ENCODE results near the gene ATP9A. TPM values are rescaled to one million over a fixed set of nuclear protein-coding genes. Genes with fewer than 3 reads are reported as not detected.

Gene ATP9A
- total and polyA plus RNA-seq, 2 of the 4 experiments (the other 2 are of a cell fraction) = 10.6 to 22.4 TPM

GRCh38 chr20:51720854-51721253, 47.3 kb downstream of the ATP9A start:
- no TSS peak for BruUV-seq (replicated peaks)
- ATAC-seq (ENCODE audit: low read depth) = no peak
- in situ Hi-C loops (cut with MboI; ENCODE audit: low sequenced_read_pairs) = no loop called here
- no peak overlapping the region for H3K4me3 ChIP-seq (ENCODE audit: insufficient read depth, low read depth, low read length)
- H3K9me3 ChIP-seq (ENCODE audit: control insufficient read depth, insufficient read depth, low read length) = no peaks in the 10 kb centered on the region
- no peak overlapping the region for H4K5ac ChIP-seq (ENCODE audit: low read depth, low read length)
- H4K91ac ChIP-seq (ENCODE audit: insufficient read depth, low read depth, low read length) = no peak overlapping the region
- no peak overlapping the region for H2BK120ac ChIP-seq (ENCODE audit: low read depth, low read length)
- H3K4me1 ChIP-seq (ENCODE audit: control insufficient read depth, insufficient read depth, low read length) = no peaks in the 10 kb centered on the region
- DNase-seq = no peak
- intact Hi-C loops (cut with micrococcal nuclease) = no loop called here
- no peak overlapping the region for H3K18ac ChIP-seq (ENCODE audit: low read depth, low read length)
- no peak overlapping the region for H2BK20ac ChIP-seq (ENCODE audit: low read depth, low read length)
- H4K20me1 ChIP-seq (ENCODE audit: insufficient read depth, low read length) = peaks cover 4% of the 10 kb centered on the region; the same call in 1 of the 2 replicates
- no peak overlapping the region for H3K4me2 ChIP-seq (ENCODE audit: low read depth, low read length)
- peak overlapping the region; percentile 7; the same call in 1 of the 2 replicates for H3K4ac ChIP-seq (ENCODE audit: low read depth, low read length)
- TF ChIP-seq POLR2A (IDR thresholded peaks at IDR 0.05; ENCODE audit: low read depth, low read length) = no peak
- TF ChIP-seq CEBPB (IDR thresholded peaks at IDR 0.05; ENCODE audit: low read depth, low read length) = no peak
- no peak for TF ChIP-seq SMC3 (IDR thresholded peaks at IDR 0.05; ENCODE audit: low read depth, low read length)
- TF ChIP-seq MAZ (IDR thresholded peaks at IDR 0.05; ENCODE audit: borderline replicate concordance, low read depth, low read length) = no peak
- TF ChIP-seq BHLHE40 (IDR thresholded peaks at IDR 0.05; ENCODE audit: low read depth, low read length) = no peak
- no peak for TF ChIP-seq FOS (IDR thresholded peaks at IDR 0.05; ENCODE audit: low read depth, low read length)
- no peak for TF ChIP-seq MXI1 (IDR thresholded peaks at IDR 0.05; ENCODE audit: borderline replicate concordance, low read depth, low read length)
- no peak for TF ChIP-seq CTCF (conservative IDR thresholded peaks at IDR 0.05; ENCODE audit: low read depth, low read length)
- no peak for TF ChIP-seq CHD1 (IDR thresholded peaks at IDR 0.05; ENCODE audit: low read depth, low read length)
- no peak for TF ChIP-seq MAFK (IDR thresholded peaks at IDR 0.05; ENCODE audit: low read depth, low read length)
- no peak for TF ChIP-seq NFE2L2 (IDR thresholded peaks at IDR 0.05; ENCODE audit: low read depth, low read length)
- no peak for TF ChIP-seq USF2 (IDR thresholded peaks at IDR 0.05; ENCODE audit: low read depth, low read length)
- TF ChIP-seq RFX5 (IDR thresholded peaks at IDR 0.05; ENCODE audit: low read depth, low read length) = no peak
- no peak for TF ChIP-seq RCOR1 (IDR thresholded peaks at IDR 0.05; ENCODE audit: insufficient replicate concordance, low read length)
- TF ChIP-seq RAD21 (IDR thresholded peaks at IDR 0.05; ENCODE audit: low read length) = no peak
- TF ChIP-seq ELK1 (IDR thresholded peaks at IDR 0.05; ENCODE audit: borderline replicate concordance, low read depth, low read length) = no peak
- dilution Hi-C loops (cut with HindIII; ENCODE audit: low sequenced_read_pairs, unreplicated experiment) = no loop called here
- H4K8ac ChIP-seq (ENCODE audit: low read depth in 2 of 2, low read length in 2 of 2) = no peak overlapping the region
- no peak overlapping the region for H3K9ac ChIP-seq (ENCODE audit: low read depth, low read length)
- H3K27ac ChIP-seq (ENCODE audit: insufficient read depth, low read length) = no peak overlapping the region
- no peak overlapping the region for H2BK15ac ChIP-seq (ENCODE audit: low read depth, low read length)
- no peak overlapping the region for H2AFZ ChIP-seq (replicated peaks; ENCODE audit: low read length, poor library complexity)
- no peak overlapping the region for H2BK5ac ChIP-seq (ENCODE audit: low read depth, low read length, poor library complexity, severe bottlenecking)
- no peaks in the 10 kb centered on the region for H3K27me3 ChIP-seq (ENCODE audit: control insufficient read depth, insufficient read depth, low read length)
- peaks cover 8% of the 10 kb centered on the region; the same call in 1 of the 2 replicates for H3K9me1 ChIP-seq (ENCODE audit: insufficient read depth, low read length)
- WGBS, 2 experiments (ENCODE audit: extremely low coverage in 2 of 2, insufficient read length in 1 of 2) = no CpG with 5 or more reads among the region's 8 CpGs
- no peak overlapping the region for H2AK9ac ChIP-seq (replicated peaks; ENCODE audit: low read depth, low read length, poor library complexity)
- H3K14ac ChIP-seq (replicated peaks; ENCODE audit: low read depth, low read length) = no peak overlapping the region
- no peak overlapping the region for H3K23ac ChIP-seq (ENCODE audit: low read depth, low read length)
- CTCF ChIA-PET = no interaction called here
- POLR2A ChIA-PET (ENCODE audit: unreplicated experiment) = no interaction called here
- no peak overlapping the region for H2AK5ac ChIP-seq (ENCODE audit: low read depth, low read length)
- peaks cover 7 to 30% of the 10 kb centered on the region in 2 experiments; a peak in 2 of 4 replicates for H3K79me1 ChIP-seq (ENCODE audit: low read depth in 1 of 2, low read length in 2 of 2)
- H3K36me3 ChIP-seq (ENCODE audit: control insufficient read depth, insufficient read depth, low read length) = no peaks in the 10 kb centered on the region
- H3K56ac ChIP-seq (ENCODE audit: extremely low read depth, insufficient read depth, low read length) = no peak overlapping the region
